Hepatic stellate cell (primary cell): ENCODE measurements around the gene CAVIN4.

ENCODE experiments used
- DNase-seq: peaks from one replicate; pipeline ENCODE4 v3.0.0; 2011; ENCODE audit warnings: low spot score

CAVIN4 gene

GRCh38 chr9:100590481-100590880 is 12.6 kb downstream of the CAVIN4 start:
- peak; percentile 41 for DNase-seq

- DNase-seq, result no peak
Measured at GRCh38 chr9:100591139-100591538, 13.3 kb downstream of the CAVIN4 start.

GRCh38 chr9:100591639-100592412 is 13.9 kb downstream of the CAVIN4 start:
- no peak for DNase-seq

- DNase-seq, result peak; percentile 35
Measured at GRCh38 chr9:100595391-100596199, 17.7 kb downstream of the CAVIN4 start.

GRCh38 chr9:100597236-100597635 is 19.4 kb downstream of the CAVIN4 start:
- DNase-seq, result no peak

GRCh38 chr9:100598641-100599145 is 20.8 kb downstream of the CAVIN4 start:
- peak; percentile 80 for DNase-seq

GRCh38 chr9:100600521-100601079 is 22.7 kb downstream of the CAVIN4 start:
- DNase-seq, result no peak

- DNase-seq, result peak; percentile 48
Measured at GRCh38 chr9:100601216-100601615, 23.3 kb downstream of the CAVIN4 start.

- peak; percentile 24 for DNase-seq
Measured at GRCh38 chr9:100602342-100602801, 24.5 kb downstream of the CAVIN4 start.

GRCh38 chr9:100605405-100605804 is 27.5 kb downstream of the CAVIN4 start:
- DNase-seq, result no peak

- no peak for DNase-seq
Measured at GRCh38 chr9:100619194-100619593, 41.3 kb downstream of the CAVIN4 start.

- DNase-seq, result no peak
Measured at GRCh38 chr9:100619665-100620064, 41.8 kb downstream of the CAVIN4 start.

- no peak for DNase-seq
Measured at GRCh38 chr9:100623969-100624368, 46.1 kb downstream of the CAVIN4 start.

GRCh38 chr9:100626949-100627348 is 49.1 kb downstream of the CAVIN4 start:
- DNase-seq, result no peak

GRCh38 chr9:100637787-100638186 is 59.9 kb downstream of the CAVIN4 start:
- DNase-seq, result no peak
